Transverse colon (tissue), 3 donors: ENCODE measurements around the gene GNE.

ENCODE experiments used
- CTCF ChIP-seq, 5 experiments: fragments of 200-600 bp in 3 of 5; fragments of 450-650 bp in 2 of 5; sonication (generic) in 3 of 5; IDR thresholded peaks; 1 replicate in 2 of 5; 2 replicates in 3 of 5; pipeline ENCODE4 v1.5.1; 2016 to 2017; ENCODE audit warnings: antibody characterized with exemption in 5 of 5, inconsistent platforms in 3 of 5, mild to moderate bottlenecking in 2 of 5, moderate library complexity in 1 of 5
- POLR2A ChIP-seq: fragments of 450-650 bp; IDR thresholded peaks from one replicate; pipeline ENCODE4 v1.6.1; 2016; ENCODE audit warnings: antibody characterized with exemption, mild to moderate bottlenecking, moderate library complexity

- TF ChIP-seq POLR2A, result no peak
- TF ChIP-seq CTCF (IDR thresholded peaks at IDR 0.05), result no peak
These were observed 66.1 kb downstream of the GNE start for GRCh38 chr9:36192196-36192595.
